Activated naive CD4-positive, alpha-beta T cell treated with anti-CD3 and anti-CD28 coated beads for 36 hours (primary cell): ENCODE data around the gene TOR1A. TPM values are rescaled to one million over a fixed set of nuclear protein-coding genes. Genes with fewer than 3 reads are reported as not detected.
A peak's percentile ranks its signal among the peaks of the same experiment; 100 is the strongest.
"Not testable (repeated sequence)": the region's sequence is repeated elsewhere in the genome, so short reads cannot be mapped to it uniquely, and the experiment has no call there.

Experiments
- CTCF ChIA-PET: fragments of 350-600 bp; sonication (Branson Sonifier 250); formaldehyde crosslinking; loops from one replicate; lab custom pipeline; 2021; ENCODE audit warnings: antibody characterized with exemption; lab: Charles Lee
- DNase-seq: peaks from one replicate; pipeline ENCODE4 v3.0.0-alpha.2; 2020
- H3K27ac Mint-ChIP-seq: one replicate; pipeline ENCODE4 v1.8.0; 2021; ENCODE audit warnings: mild to moderate bottlenecking, mixed read lengths
- H3K27me3 Mint-ChIP-seq: one replicate; pipeline ENCODE4 v1.8.0; 2021; ENCODE audit warnings: low read depth, mixed read lengths
- H3K36me3 Mint-ChIP-seq: one replicate; pipeline ENCODE4 v1.8.0; 2021; ENCODE audit warnings: low read depth, mixed read lengths
- H3K4me1 Mint-ChIP-seq: one replicate; pipeline ENCODE4 v1.8.0; 2021; ENCODE audit warnings: low read depth, mixed read lengths
- H3K4me3 Mint-ChIP-seq: one replicate; pipeline ENCODE4 v1.8.0; 2021; ENCODE audit warnings: mild to moderate bottlenecking, moderate library complexity, mixed read lengths
- H3K9me3 Mint-ChIP-seq: one replicate; pipeline ENCODE4 v1.8.0; 2021; ENCODE audit warnings: mixed read lengths
- intact Hi-C: fragments of 100-400 bp; cut with micrococcal nuclease; formaldehyde crosslinking; loops from one replicate; pipeline ENCODE4 v1.15.1; 2023
- total RNA-seq, 2 experiments: library from RNA; stranded (reverse); gene quantifications; one replicate each; pipeline ENCODE4 v1.2.3, GENCODE V29; 2021

Gene TOR1A
- total RNA-seq, 2 experiments from 2014 or later = 26.2 to 28.2 TPM

DNA sequence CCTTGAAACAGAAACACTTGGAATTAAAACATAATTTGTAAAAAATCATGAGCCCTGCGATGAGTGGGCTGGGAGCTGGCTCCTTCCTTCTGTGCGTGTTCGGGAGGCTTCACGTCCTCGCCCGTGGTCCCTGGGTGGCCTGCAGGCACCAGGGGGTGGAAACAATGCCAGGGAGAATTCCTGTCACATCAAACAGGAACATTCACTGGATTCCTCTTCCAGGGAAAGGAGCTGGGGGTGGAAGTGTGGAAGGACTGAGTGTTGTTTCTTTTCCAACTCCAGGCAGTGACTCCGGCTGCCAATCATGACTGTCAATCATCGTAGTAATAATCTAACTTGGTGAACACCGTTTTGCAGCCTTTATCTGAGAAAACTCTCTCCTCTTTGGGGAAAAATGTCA is 10.3 kb downstream of the TOR1A start:
- Mint-ChIP-seq H3K9me3 (no peaks in the 10 kb centered on the region), H3K4me3 (no peak overlapping the region), H3K27ac (no peak overlapping the region), H3K36me3 (peaks cover 42% of the 10 kb centered on the region), H3K27me3 (no peaks in the 10 kb centered on the region), H3K4me1 (peaks cover 8% of the 10 kb centered on the region)
- intact Hi-C loops = no loop called here
- CTCF ChIA-PET = no interaction called here
- DNase-seq = no peak

DNA sequence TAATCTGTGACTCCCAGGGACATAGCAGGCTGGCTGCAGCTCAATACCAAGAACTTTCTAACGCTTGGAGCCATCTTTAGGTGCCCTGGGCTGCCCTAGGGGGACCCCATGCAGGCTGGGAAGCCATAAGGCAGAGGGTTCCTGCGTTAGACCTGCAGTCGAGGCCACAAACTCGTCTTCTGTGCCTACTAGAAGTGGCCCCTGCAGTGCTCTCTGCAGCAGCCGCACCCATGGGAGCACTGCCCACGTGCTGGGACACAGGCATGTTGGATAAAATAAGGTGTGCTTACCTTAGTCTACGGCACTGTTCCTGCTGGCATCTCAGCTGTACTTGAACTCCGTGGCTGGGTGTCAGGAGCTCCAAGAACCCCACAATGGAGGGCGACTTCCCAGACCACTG is 11.6 kb downstream of the TOR1A start:
- Mint-ChIP-seq H3K4me1 (peaks cover 8% of the 10 kb centered on the region), H3K4me3 (no peak overlapping the region), H3K36me3 (peaks cover 40% of the 10 kb centered on the region), H3K27ac (no peak overlapping the region), H3K9me3 (no peaks in the 10 kb centered on the region), H3K27me3 (no peaks in the 10 kb centered on the region)
- no peak for DNase-seq
- CTCF ChIA-PET = interaction anchor here (1.5 kb wide), 1 partner anchor 22 kb away, joined by 4 read pairs; no protein-coding TSS in a partner anchor
- intact Hi-C loops = no loop called here

DNA sequence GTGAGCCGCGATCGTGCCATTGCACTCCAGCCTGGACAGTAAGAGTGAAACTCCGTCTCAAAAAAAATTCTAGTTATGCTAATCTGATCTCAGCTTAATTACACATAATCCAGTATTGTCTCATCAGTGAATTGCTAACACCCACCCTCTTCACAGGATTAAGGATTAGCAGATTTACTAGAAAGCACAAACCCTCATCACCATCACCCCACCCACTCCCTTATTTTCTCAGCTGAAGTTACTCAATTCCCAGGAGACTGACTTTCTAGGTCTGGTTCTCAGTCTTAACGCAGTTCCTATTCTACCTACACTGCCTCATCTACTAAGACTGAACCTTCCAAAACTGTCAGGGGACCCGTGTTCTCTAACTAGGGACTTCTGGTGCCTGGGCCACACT is 12.0 kb downstream of the TOR1A start:
- DNase-seq = no peak
- Mint-ChIP-seq H3K27me3 (no peaks in the 10 kb centered on the region), H3K27ac (peak overlapping the region; percentile 5), H3K4me1 (peaks cover 8% of the 10 kb centered on the region), H3K36me3 (peaks cover 44% of the 10 kb centered on the region), H3K4me3 (no peak overlapping the region), H3K9me3 (no peaks in the 10 kb centered on the region)
- intact Hi-C loops = no loop called here
- CTCF ChIA-PET = interaction anchor here (1.0 to 1.5 kb wide), 2 partner anchors 22 to 424 kb away, joined by 3 to 4 read pairs; no protein-coding TSS in a partner anchor

GRCh38 chr9:129810788-129811187 is 13.1 kb downstream of the TOR1A start:
- no peak for DNase-seq
- no peak overlapping the region for H3K27ac Mint-ChIP-seq
- CTCF ChIA-PET = interaction anchor here (1.0 kb wide), 1 partner anchor 425 kb away, joined by 3 read pairs; no protein-coding TSS in a partner anchor
- intact Hi-C loops = no loop called here
- H3K9me3 Mint-ChIP-seq = no peaks in the 10 kb centered on the region
- H3K36me3 Mint-ChIP-seq = peaks cover 43% of the 10 kb centered on the region
- H3K4me1 Mint-ChIP-seq = peaks cover 16% of the 10 kb centered on the region
- no peaks in the 10 kb centered on the region for H3K27me3 Mint-ChIP-seq
- H3K4me3 Mint-ChIP-seq = no peak overlapping the region

DNA sequence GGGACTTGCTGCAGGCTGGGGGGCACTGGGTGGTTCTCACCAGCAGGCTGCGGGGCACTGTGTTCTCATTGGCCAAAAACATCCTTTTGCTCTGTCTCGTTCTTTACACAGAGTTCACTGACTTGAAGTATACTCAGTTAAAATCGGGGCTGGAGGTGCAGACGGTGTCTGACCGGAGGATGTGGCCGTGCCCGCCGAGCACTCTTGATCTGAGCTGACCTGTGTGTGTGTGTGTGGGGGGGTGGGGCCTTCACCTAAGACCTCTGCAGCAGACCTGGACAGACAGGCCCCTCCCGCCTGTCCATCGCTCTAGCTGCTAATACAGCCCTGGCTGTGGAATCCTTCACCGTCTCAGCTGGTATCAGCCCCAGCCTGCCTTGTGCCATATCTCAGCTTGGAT is 13.8 kb downstream of the TOR1A start:
- peak overlapping the region; percentile 18 for H3K27ac Mint-ChIP-seq
- intact Hi-C loops = no loop called here
- H3K4me3 Mint-ChIP-seq = no peak overlapping the region
- peaks cover 22% of the 10 kb centered on the region for H3K4me1 Mint-ChIP-seq
- no peaks in the 10 kb centered on the region for H3K27me3 Mint-ChIP-seq
- peaks cover 42% of the 10 kb centered on the region for H3K36me3 Mint-ChIP-seq
- H3K9me3 Mint-ChIP-seq = no peaks in the 10 kb centered on the region
- CTCF ChIA-PET = no interaction called here
- DNase-seq = no peak

DNA sequence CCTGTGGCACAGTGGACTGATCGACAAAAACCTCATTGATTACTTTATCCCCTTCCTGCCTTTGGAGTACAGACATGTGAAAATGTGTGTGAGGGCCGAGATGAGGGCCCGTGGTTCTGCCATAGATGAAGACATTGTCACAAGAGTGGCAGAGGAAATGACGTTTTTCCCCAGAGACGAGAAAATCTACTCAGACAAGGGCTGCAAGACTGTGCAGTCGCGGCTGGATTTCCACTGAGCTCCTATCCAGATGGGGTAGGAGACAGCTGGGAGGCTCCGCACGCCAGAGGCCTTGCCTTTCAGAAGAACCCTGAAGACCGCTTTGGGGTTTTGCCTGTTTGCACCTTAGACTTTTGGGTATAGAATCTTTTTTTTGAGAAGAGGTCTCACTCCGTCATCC is 14.6 kb downstream of the TOR1A start:
- H3K27me3 Mint-ChIP-seq = no peaks in the 10 kb centered on the region
- intact Hi-C loops = no loop called here
- peaks cover 25% of the 10 kb centered on the region for H3K4me1 Mint-ChIP-seq
- peak overlapping the region; percentile 62 for H3K27ac Mint-ChIP-seq
- no peak for DNase-seq
- H3K4me3 Mint-ChIP-seq = no peak overlapping the region
- CTCF ChIA-PET = interaction anchor here (0.5 kb wide), 1 partner anchor 72 kb away, joined by 3 read pairs; no protein-coding TSS in a partner anchor
- H3K9me3 Mint-ChIP-seq = no peaks in the 10 kb centered on the region
- peaks cover 39% of the 10 kb centered on the region for H3K36me3 Mint-ChIP-seq

- Mint-ChIP-seq H3K4me1 (peaks cover 24% of the 10 kb centered on the region), H3K27me3 (no peaks in the 10 kb centered on the region), H3K36me3 (peaks cover 40% of the 10 kb centered on the region), H3K27ac (peak overlapping the region; percentile 54), H3K4me3 (no peak overlapping the region), H3K9me3 (no peaks in the 10 kb centered on the region)
- intact Hi-C loops = no loop called here
- CTCF ChIA-PET = no interaction called here
- DNase-seq = no peak
Observed at GRCh38 chr9:129806061-129806460, 17.9 kb downstream of the TOR1A start.

DNA sequence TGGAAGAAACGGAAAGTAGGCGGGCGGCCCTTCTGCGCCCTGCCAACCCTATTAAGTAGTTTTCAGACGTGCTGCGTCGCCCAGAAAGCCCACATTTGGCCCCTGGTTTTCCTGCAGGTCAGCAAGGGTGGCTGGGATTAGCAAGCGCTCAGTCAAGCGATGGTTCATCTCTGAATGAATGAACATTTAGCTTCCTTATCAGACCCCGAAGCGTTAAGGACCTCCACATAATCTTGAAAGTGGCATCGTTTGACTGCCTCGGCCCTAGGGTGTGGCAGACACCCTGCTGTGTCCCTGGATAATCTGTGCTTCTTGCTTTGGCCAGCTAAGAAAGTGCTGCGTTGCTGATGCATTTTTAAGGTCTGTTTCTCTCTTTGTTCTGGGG is 20.3 kb downstream of the TOR1A start:
- Mint-ChIP-seq H3K36me3 (peaks cover 22% of the 10 kb centered on the region), H3K4me1 (peaks cover 24% of the 10 kb centered on the region), H3K9me3 (no peaks in the 10 kb centered on the region), H3K27ac (peak overlapping the region; percentile 46), H3K27me3 (no peaks in the 10 kb centered on the region), H3K4me3 (peak overlapping the region; percentile 84)
- CTCF ChIA-PET = interaction anchor here (0.6 to 1.6 kb wide), 3 partner anchors 10 to 81 kb away, joined by 4 to 5 read pairs (median 5); no protein-coding TSS in a partner anchor
- no peak for DNase-seq
- intact Hi-C loops = loop anchor here (1.0 kb wide), 2 partner anchors 32 to 81 kb away; partner anchors contain the start of genes C9orf78 and USP20

GRCh38 chr9:129802833-129803675 is 20.9 kb downstream of the TOR1A start, which contains the start of gene TOR1B:
Gene TOR1B (plus strand): TSS chr9:129803184. CDS start chr9:129803213, 29 bp downstream.
- Mint-ChIP-seq H3K9me3 (no peaks in the 10 kb centered on the region), H3K27ac (peak within 1 kb of the TSS; percentile 90), H3K27me3 (no peaks in the 10 kb centered on the region), H3K4me3 (peak within 1 kb of the TSS; percentile 84), H3K36me3 (peaks cover 20% of the 10 kb centered on the region), H3K4me1 (peaks cover 24% of the 10 kb centered on the region)
- CTCF ChIA-PET = interaction anchor here (0.6 to 1.6 kb wide), 3 partner anchors 82 to 670 kb away, joined by 5 to 6 read pairs (median 6); no protein-coding TSS in a partner anchor
- intact Hi-C loops = loop anchor here (1.0 kb wide), 2 partner anchors 32 to 81 kb away; partner anchors contain the start of genes C9orf78 and USP20
- DNase-seq = peak; percentile 96

DNA sequence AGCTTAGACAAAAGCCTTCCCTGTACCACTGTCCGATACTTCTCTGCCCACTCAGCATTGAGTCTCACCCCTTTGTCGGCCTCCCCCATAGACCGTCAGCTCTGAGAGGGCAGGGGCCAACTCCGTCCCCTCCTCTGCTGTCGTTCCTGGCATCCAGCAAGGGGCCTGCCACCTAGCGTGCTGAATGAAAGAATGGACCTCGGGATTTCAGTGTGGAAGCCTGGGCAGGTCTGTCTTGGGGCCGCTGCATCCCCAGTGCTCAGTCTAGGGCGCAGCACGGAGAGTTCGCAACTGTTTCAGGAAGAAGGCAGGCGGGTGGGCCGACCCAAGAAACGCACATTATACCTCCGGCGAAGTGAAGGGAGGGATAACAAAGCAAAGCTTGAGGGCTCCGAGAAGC is 22.4 kb downstream of the TOR1A start:
- Mint-ChIP-seq H3K36me3 (peaks cover 14% of the 10 kb centered on the region), H3K4me3 (peak overlapping the region; percentile 33), H3K4me1 (peaks cover 23% of the 10 kb centered on the region), H3K27me3 (no peaks in the 10 kb centered on the region), H3K9me3 (no peaks in the 10 kb centered on the region), H3K27ac (no peak overlapping the region)
- DNase-seq = no peak
- intact Hi-C loops = no loop called here
- CTCF ChIA-PET = interaction anchor here (1.0 kb wide), 1 partner anchor 63 kb away, joined by 3 read pairs; no protein-coding TSS in a partner anchor

GRCh38 chr9:129798973-129799372 is 25.0 kb downstream of the TOR1A start:
- intact Hi-C loops = no loop called here
- H3K36me3 Mint-ChIP-seq = peaks cover 2% of the 10 kb centered on the region
- H3K4me1 Mint-ChIP-seq = peaks cover 3% of the 10 kb centered on the region
- CTCF ChIA-PET = no interaction called here
- H3K27ac Mint-ChIP-seq = no peak overlapping the region
- no peak for DNase-seq
- no peaks in the 10 kb centered on the region for H3K27me3 Mint-ChIP-seq
- no peaks in the 10 kb centered on the region for H3K9me3 Mint-ChIP-seq
- H3K4me3 Mint-ChIP-seq = no peak overlapping the region

GRCh38 chr9:129796029-129796428 is 27.9 kb downstream of the TOR1A start:
- H3K9me3 Mint-ChIP-seq, DNase-seq, H3K36me3 Mint-ChIP-seq, H3K27ac Mint-ChIP-seq, H3K27me3 Mint-ChIP-seq, H3K4me1 Mint-ChIP-seq, H3K4me3 Mint-ChIP-seq, intact Hi-C loops: not testable (repeated sequence)
- CTCF ChIA-PET = interaction anchor here (1.0 kb wide), 1 partner anchor 154 kb away, joined by 4 read pairs; the partner anchor contains the start of gene ASB6
